Non-pigmented ciliary epithelial cell (primary cell): Measurements from ENCODE around the gene EGLN1.
"Not testable (repeated sequence)": the region's sequence is repeated elsewhere in the genome, so short reads cannot be mapped to it uniquely, and the experiment has no call there.

Experiments
- DNase-seq: peaks from one replicate; pipeline ENCODE4 v3.0.0-alpha.2; 2010; ENCODE audit warnings: low read depth

EGLN1 gene

DNA sequence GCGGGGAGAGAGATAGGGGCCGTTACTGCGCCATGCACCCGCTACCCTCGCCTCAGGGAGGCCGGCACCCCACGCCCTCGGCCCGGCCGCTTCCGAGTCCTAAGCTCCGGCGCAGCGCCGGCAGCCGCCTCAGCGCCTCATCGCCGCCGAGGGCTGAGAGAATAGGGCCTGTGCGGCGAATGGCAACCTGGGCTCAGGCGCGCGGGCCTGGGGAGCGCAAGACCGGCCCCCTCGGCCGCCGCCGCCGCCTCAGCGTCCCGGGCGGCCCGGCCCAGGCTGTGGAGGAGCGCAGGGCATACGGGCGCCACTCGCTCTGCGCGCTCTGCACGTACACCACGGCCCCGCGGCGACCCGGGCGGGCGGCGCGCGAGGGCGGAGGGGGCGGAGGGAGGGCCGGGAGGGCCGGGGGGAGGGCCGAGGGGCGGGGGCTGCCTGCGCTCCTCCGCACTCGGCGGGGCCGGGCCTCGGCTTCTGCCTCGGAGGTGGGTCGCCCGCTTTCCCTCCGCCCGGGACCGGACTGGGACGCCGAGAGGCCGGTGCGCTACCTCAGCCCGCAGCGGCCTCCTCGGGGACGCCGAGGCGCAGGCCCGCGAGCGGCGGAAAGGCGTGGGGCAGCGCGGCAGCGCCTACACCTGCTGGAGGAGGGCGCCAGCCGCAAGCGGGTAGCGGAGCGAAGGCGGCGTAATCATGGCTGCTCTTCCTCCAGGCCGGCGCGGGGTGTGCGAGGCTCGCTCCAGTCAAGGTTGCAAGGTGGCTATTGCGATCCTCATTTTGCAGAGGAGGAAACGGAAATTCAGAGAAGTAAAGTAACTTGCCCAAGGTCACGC lies at the start of gene EGLN1:
Gene EGLN1 (minus strand): TSS at position 317 of the 827 bp plus-strand sequence. CDS start 399 bp downstream, outside the sequence.
- peak; percentile 67 for DNase-seq

DNA sequence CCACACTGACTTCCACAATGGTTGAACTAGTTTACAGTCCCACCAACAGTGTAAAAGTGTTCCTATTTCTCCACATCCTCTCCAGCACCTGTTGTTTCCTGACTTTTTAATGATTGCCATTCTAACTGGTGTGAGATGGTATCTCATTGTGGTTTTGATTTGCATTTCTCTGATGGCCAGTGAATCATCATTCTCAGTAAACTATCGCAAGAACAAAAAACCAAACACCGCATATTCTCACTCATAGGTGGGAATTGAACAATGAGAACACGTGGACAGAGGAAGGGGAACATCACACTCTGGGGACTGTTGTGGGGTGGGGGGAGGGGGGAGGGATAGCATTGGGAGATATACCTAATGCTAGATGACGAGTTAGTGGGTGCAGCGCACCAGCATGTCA lies 49.4 kb upstream of the EGLN1 start:
- not testable (repeated sequence) for DNase-seq

DNA sequence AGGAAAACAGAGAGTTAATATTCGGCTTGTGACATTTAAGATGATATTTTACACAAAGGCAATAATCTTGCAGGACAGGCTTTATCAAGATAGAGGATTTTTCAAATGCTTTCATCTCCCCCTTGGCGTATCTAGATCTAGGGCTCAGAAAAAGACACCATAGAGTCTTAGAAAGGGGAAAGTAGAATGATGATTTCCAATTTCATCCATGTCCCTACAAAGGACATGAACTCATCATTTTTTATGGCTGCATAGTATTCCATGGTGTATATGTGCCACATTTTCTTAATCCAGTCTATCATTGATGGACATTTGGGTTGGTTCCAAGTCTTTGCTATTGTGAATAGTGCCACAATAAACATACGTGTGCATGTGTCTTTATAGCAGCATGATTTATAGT lies 48.9 kb upstream of the EGLN1 start:
- not testable (repeated sequence) for DNase-seq

DNA sequence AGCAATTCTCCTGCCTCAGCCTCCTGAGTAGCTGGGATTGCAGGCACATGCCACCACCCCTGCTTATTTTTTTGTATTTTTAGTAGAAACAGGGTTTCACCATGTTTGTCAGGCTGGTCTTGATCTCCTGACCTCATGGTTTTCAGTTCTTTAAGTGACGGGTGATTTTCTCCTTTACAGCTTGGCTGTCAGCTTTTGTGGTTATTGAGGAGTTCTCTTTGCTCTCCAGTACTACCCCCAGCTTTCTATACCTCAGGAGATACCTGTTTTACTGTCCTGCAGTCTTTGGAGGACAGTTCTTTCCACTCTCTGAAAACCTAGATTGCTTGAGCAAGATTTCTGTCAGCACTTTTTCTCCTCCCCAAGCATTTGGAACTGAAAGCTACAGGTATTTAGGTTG lies 45.9 kb upstream of the EGLN1 start:
- no peak for DNase-seq

DNA sequence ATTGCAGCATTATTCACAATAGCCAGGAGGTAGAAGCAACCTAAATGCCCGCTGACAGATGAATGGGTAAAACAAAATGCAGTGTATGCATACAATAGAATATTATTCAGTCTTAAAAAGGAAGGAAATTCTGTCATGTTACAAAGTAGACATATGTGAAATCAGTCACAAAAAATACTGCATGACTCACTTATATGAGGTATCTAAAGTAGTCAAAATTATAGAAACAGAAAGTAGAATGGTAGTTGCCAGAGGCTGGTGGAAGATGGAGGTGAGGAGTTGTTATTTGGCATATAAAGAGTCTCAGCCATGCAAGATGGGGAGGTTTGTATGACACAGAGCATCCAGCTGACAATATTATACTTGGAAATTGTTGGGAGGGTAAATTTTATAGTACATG lies 43.0 kb upstream of the EGLN1 start:
- no peak for DNase-seq

DNA sequence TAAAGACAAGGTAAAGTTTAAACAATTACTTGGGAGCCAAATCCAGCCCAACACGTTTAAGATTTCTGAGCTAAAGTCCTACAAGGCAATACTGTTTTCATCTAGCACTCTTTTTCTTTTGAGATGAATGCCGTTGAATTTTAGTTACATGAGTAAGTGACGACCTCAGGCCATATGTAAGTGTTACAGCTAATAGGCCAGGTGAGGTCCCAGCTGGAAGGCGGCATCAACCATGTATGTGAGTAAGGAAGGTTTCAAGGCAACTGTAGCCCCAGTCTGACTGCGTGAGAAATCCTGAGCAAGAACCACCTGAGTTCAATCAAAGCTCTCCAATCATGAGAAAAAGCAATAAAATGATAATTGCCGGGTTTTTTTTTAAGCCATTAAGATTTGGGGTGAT lies 41.5 kb upstream of the EGLN1 start:
- DNase-seq = no peak

DNA sequence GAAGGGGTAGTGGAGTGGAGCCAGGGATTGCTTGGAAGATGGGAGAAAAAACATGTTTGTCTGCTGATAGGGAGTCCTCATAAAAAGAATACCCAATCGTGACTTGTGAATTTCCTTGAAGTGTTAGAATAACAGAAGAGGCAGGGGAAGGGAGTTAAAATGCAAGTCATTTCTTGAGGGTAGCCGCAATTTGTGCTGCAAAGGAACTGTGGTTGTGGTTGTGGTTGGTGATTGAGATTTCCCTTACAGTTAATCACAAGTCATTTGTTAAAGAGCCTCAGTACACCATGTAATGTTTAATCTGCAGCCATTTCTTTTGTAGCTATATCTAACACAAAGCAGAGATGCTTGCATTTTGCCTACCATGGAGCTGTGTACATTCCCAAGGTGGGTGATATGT lies 38.5 kb upstream of the EGLN1 start:
- no peak for DNase-seq

DNA sequence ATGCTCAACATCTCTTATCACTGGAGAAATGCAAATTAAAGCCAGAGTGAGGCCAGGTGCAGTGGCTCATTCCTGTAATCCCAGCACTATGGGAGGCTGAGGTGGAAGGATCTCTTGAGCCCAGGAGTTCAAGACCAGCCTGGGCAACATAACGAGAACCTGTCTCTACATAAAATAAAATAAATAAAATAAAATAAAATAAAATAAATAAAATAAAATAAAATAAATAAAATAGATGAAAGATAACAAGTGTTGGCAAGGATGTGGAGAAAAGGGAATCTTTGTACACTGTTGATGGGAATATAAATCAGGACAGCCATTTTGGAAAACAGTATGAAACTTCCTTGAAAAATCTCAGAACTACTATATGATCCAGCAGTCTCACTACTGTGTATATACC lies 37.4 kb upstream of the EGLN1 start:
- not testable (repeated sequence) for DNase-seq

DNA sequence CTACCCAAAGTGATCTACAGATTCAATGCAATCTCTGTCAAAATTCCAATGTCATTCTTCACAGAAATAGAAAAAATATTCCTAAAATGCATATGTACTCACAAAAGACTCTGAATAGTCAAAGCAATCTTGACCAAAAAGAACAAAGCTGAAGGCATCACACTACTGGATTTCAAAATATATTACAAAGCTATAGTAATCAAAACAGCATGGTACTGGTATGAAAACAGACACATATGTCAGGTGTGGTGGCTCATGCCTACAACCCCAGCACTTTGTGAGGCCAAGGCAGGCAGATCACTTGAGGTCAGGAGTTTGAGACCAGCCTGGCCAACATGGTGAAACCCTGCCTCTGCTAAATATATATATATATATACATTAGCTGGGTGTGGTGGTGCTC lies 35.9 kb upstream of the EGLN1 start:
- DNase-seq = not testable (repeated sequence)

DNA sequence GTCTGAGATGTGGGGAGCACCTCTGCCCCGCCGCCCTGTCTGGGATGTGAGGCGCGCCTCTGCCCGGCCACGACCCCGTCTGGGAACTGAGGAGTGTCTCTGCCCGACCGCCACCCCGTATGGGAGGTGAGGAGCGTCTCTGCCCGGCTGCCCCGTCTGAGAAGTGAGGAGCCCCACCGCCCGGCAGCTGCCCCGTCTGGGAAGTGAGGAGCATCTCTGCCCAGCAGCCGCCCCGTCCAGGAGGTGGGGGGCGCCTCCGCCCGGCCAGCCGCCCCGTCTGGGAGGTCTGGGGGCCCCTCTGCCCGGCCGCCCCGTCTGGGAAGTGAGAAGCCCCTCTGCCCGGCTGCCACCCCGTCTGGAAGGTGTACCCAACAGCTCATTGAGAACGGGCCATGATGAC lies 32.0 kb upstream of the EGLN1 start:
- not testable (repeated sequence) for DNase-seq

DNA sequence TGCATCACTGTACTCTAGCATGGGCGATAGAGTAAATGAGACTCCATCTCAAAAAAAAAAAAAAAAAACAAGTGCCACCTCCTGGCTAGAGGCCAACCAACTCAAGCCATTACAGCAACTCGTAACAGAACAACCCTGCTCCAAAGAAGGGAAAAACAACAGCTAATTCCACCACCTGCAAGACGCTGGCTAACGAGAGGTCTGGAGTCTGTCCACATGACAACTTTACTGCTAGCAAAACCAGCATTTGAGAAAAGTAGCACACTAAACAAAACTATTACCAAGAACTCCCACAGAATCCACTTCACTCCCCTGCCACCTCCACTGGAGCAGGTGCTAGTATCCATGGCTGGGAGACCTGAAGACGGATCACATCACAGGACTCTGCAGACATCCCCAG lies 24.1 kb upstream of the EGLN1 start:
- no peak for DNase-seq

DNA sequence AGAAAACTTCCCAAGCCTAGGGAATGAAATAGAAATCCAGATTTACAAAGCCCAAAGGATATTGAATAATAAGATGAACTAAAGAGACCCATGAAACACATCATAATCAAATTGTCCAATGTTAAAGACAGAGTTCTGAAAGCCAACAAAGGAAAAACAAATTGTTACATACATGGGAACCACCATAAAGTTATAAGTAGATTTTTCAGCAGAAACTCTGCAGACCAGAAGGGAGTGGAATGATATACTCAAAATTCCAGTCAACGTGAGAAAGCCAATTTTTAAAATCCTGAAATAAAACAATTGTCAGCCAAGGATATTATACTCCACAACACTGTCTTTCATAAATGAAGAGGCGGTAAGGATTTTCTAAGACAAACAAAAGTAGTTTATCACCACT lies 22.0 kb upstream of the EGLN1 start:
- DNase-seq = no peak

DNA sequence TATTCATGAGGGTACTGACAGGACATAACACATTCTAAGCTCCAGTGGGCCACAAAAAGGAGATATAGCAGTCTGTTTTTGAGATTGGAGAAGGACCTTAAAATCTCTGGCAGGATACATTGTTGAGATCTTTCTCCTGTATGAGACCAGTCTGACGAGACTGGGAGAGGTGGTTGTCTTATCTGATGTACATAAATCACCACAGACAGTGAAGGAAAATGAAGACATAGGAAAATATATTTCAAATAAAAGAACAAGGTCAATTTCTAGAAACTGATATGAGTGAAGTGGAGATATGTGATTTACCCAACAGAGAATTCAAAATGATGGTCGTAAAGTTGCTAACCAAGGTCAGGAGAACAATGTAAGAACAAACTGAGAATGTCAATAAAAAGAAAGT lies 21.3 kb upstream of the EGLN1 start:
- DNase-seq = no peak

DNA sequence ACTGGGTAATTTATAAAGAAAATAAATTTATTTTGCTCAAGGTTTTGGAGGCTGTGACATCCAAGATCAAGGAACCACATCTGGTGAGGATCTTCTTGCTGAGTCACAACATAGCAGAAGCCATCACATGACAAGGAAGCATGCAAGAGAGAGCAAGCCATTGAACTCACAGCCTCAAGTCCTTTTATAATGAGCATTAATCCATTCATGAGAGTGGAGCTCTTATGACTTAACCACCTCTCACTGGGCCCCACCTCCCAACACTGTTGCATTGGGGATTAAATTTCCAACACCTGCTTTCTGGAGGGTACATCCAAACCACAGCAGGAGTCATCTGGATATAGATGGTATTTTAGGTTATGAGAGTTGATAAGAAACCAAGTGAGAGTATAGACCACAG lies 20.6 kb upstream of the EGLN1 start:
- DNase-seq = no peak

DNA sequence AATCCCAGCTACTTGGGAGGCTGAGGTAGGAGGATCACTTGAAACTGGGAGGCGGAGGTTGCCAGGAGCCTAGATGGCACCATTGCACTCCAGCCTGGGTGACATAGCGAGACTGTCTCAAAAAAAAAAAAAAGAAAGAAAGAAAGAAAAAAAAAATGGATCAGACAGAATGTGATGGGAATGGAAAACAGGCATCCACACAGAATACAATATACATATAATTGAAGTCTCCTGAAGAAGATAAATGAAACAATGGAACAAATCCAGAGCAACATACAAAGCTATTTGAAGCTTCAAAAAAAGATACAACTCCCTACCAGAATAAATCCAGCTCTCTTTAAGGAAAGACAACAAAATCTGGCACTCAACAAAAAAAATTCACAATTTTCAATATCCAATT lies 10.9 kb upstream of the EGLN1 start:
- DNase-seq = no peak

DNA sequence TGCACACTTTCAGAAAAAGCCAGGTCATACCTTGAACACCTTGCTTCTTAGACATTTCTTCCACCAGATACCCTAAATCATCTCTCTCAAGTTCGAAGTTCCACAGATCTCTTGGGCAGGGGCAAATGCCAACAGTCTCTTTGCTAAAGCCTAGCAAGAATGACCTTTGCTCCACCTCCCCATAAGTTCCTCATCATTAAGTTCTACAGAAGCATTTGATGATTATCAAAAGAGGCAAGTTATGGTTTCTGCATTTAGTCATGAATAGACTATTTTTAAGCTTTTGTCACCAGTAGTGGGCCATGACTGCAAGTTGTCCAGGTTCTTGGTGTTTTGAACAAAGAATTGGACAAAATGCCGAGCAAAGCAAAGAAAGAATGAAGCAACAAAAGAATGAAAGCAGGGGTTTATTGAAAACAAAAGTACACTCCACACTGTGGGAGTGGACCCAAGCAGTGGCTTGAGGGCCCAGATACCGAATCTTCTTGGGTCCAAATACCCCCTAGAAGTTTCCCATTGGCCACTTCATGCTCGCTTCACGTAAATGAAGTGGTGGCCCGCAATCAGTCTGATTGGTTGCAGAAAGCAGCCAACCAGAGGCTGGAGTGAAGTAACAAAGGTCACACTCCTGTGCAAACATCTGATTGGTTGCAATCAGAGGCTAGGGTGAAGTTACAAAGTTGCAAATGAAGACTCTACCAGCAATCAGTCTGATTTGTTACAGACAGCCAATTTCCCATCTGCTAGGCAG lies 9.8 kb upstream of the EGLN1 start:
- no peak for DNase-seq

DNA sequence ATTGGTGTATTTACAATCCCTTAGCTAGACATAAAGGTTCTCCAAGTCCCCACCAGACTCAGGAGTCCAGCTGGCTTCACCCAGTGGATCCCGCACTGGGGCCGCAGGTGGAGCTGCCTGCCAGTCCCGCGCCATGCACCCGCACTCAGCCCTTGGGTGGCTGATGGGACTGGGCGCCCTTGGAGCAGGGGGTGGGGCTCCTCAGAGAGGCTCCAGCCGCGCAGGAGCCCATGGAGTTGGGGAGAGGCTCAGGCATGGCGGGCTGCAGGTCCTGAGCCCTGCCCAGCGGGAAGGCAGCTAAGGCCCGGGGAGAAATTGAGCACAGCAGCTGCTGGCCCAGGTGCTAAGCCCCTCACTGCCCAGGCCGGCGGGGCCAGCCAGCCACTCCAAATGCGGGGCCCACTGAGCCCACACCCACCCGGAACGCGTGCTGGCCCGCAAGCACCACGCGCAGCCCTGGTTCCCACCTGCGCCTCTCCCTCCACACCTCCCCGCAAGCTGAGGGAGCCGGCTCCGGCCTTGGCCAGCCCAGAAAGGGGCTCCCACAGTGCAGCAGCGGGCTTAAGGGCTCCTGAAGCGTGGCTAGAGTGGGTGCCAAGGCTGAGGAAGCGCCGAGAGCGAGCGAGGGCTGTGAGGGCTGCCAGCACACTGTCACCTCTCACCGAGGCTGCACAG lies 8.7 kb upstream of the EGLN1 start:
- not testable (repeated sequence) for DNase-seq

DNA sequence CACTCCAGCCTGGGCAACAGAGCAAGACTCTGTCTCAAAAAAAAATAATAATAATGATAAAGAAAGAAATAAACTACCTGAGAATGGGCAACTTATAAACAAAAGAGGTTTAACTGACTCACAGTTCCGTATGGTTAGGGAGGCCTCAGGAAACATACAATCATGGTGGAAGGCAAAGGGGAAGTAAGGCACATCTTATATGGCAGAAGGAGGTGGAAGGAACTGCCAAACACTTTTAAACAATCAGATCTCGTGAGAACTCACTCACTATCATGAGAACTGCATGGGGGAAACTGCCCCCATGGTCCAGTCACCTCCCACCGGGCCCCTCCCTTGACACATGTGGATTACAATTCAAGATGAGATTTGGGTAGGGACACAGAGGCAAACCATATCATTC lies 6.3 kb upstream of the EGLN1 start:
- DNase-seq = no peak

DNA sequence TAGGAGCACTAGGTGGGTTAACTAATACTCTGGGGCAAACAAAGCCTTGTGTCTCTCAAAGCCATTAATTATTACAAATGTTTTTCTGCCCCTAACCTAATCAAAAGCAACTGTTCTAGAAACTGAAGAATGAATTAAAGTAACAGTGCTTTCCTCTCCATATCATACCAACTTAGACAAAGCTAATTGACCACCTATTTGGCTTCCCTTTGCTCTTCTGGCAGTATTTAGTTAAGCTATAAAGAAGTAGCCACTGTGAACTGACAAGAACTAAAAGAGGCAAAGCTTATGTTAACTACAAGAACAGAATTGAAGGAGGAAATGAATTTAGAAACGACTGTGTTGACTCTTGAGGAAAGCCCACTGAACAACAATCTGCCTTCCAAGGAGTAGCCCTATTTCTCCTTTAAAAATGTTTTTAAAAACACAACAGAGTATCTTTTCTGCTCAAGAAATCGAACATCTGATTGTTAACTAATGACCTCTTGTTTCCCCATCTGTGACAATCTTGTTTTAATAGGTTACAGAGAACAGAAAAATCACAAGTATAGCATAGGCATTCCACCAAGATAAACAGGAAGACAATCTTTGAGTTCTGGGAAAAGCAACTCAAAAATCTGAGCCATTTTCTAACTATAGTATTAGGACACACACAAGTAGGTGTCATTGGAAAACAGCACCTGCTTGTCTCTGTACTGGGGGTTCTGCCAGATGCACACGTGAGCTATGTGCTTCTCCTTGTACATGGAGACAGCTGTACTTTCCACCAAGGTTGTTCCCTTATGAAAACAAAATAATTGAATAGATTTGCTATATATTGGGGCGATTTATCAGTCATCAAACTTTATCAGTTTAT lies 3.1 kb upstream of the EGLN1 start:
- DNase-seq = no peak

DNA sequence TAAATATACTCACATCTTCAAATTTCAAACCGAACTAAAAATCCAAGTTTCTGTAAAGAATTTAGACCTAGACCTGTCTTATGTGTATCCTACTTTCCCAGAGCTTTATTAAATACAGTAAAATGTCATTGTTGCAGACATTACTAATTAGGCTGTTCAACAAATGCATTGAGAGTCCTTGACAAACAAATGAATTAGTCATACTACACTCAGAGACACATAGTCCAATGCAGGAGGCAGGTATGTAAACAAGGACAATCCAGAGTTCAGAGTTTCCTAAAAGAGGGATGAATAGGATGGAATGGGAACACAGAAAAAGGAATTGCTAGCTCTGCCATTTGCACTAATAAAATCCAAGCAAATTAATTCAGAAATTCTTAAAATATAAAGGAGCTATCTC lies 1.6 kb upstream of the EGLN1 start:
- no peak for DNase-seq

DNA sequence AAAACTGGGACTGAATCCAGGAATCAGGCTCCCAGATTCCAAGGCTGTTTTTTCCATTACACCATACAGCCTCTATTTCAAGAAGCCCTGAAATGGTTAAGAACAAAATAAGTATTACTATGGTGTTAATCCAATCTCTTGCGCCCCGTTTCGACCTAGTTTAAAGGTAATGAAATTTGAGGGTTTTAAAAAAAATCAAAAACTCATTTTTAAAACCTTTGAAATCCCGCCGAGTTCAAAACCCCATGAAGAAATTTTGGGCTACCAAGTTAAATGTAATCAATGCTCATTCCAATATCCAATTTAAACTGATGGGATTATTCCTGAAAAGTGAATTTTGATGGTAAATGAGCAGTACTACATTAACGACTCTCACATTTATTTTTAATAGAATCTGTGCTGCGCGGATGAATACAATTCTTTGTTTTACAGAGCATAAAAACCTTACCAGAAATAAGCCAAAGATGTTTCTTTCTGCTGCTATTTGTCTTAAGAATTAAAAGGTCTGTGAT lies 767 bp upstream of the EGLN1 start:
- DNase-seq = no peak

DNA sequence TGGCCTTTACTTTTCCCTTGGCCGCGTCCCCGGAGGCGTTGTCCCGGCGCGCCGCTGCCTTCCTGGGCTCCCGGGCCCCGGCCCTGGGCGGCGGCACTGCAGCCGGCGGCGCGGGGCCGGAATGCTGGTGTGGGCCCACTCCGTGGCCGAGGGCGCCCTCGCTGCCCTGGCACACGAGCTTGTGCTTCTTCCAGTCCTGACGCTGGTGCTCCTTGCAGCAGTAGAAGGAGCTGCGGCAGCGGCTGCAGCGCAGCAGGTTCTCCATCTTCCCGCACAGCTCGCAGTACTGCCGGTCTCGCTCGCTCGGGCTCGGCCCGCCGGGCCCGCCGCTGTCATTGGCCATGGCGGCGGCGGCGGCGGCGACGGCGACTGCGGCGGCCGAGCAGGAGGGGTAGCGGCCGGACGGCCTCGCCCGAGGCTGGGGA lies 529 bp downstream of the EGLN1 start:
- DNase-seq = no peak
